ENCODE measurements around the gene CELF5. TPM values are rescaled to one million over a fixed set of nuclear protein-coding genes. Genes with fewer than 3 reads are reported as not detected.

Gene CELF5
- total RNA-seq, 1 experiment from 2014 or later: 2.5 TPM

- ChIA-PET CTCF (interaction anchor here (1.0 kb wide), 1 partner anchor 9 kb away, joined by 6 read pairs; no protein-coding TSS in a partner anchor), RAD21 (ENCODE audit: low non-redundant PET in 1 of 2, low total read pairs in 2 of 2, uncharacterized antibody in 2 of 2, unreplicated experiment in 2 of 2) (no interaction called here), POLR2A (no interaction called here)
- no peaks in the 10 kb centered on the region for H3K9me3 ChIP-seq (ENCODE audit: control insufficient read depth in 1 of 2, insufficient read depth in 1 of 2, low read depth in 1 of 2, low read length in 2 of 2)
- intact Hi-C loops (cut with micrococcal nuclease): no loop called here
- no peaks in the 10 kb centered on the region for H3K9me2 ChIP-seq (ENCODE audit: insufficient read depth)
- H3K4me2 ChIP-seq (ENCODE audit: low read length): no peak overlapping the region
- TF ChIP-seq EZH2phosphoT487 (IDR thresholded peaks at IDR 0.05; ENCODE audit: borderline replicate concordance) (no peak), TCF7L2 (IDR thresholded peaks at IDR 0.05; ENCODE audit: borderline replicate concordance, extremely low read depth, insufficient read depth, insufficient read length) (no peak), SRF (IDR thresholded peaks at IDR 0.05; ENCODE audit: low read depth) (no peak), CBX3 (IDR thresholded peaks at IDR 0.05; ENCODE audit: low read depth) (no peak), ELF1 (IDR thresholded peaks at IDR 0.05; ENCODE audit: borderline replicate concordance, low read depth) (no peak), POLR2AphosphoS5 (IDR thresholded peaks at IDR 0.05; ENCODE audit: low read depth, low read length) (no peak), ZFX (IDR thresholded peaks at IDR 0.05) (no peak), MAX (IDR thresholded peaks at IDR 0.05) (no peak), JUND (IDR thresholded peaks at IDR 0.05) (no peak), ZBTB33 (IDR thresholded peaks at IDR 0.05; ENCODE audit: extremely low read depth, insufficient replicate concordance, low read length) (no peak), EGR1 (IDR thresholded peaks at IDR 0.05; ENCODE audit: low read depth) (no peak), POLR2A (IDR thresholded peaks at IDR 0.05; ENCODE audit: borderline replicate concordance, extremely low read depth, insufficient read depth, insufficient read length) (no peak), RAD21 (IDR thresholded peaks at IDR 0.05; ENCODE audit: low read depth) (no peak)
- H3K79me2 ChIP-seq (ENCODE audit: insufficient read depth, low read length): no peaks in the 10 kb centered on the region
- H3K36me3 ChIP-seq (ENCODE audit: control insufficient read depth in 1 of 2, insufficient read depth in 2 of 2, low read length in 2 of 2): no peaks in the 10 kb centered on the region
- H4K20me1 ChIP-seq (ENCODE audit: insufficient read depth): no peaks in the 10 kb centered on the region
- no peak overlapping the region for H2AFZ ChIP-seq (ENCODE audit: low read depth, low read length, poor library complexity, severe bottlenecking)
- H3K27ac ChIP-seq (ENCODE audit: low read depth, low read length): no peak overlapping the region
- no peak overlapping the region for H3K4me3 ChIP-seq (replicated peaks in 1 of 2; ENCODE audit: low read depth in 1 of 2, low read length in 2 of 2)
- no peak for ATAC-seq
- H3K4me1 ChIP-seq (ENCODE audit: control insufficient read depth in 1 of 2, insufficient read depth in 2 of 2, low read length in 2 of 2): no peaks in the 10 kb centered on the region
- no TSS peak for BruUV-seq (replicated peaks)
- H3K27me3 ChIP-seq (ENCODE audit: insufficient read depth, low read length): no peaks in the 10 kb centered on the region
- H3K9ac ChIP-seq (ENCODE audit: low read length): no peak overlapping the region
- DNase-seq (ENCODE audit: low read depth, low spot score): no peak
Observed at GRCh38 chr19:3296034-3296433, 71.6 kb downstream of the CELF5 start.

All from HCT116 (cell line).